Osteocyte (in vitro differentiated cells): ENCODE results near the gene HYAL2. TPM values are rescaled to one million over a fixed set of nuclear protein-coding genes. Genes with fewer than 3 reads are reported as not detected.

Experiments
- DNase-seq: peaks from one replicate; pipeline ENCODE4 v3.0.0; 2021; ENCODE audit warnings: mixed read lengths; ENCODE audit not compliant: unreplicated experiment; ENCODE audit errors: extremely low spot score
- H3K27ac Mint-ChIP-seq: one replicate; pipeline ENCODE4 v1.8.0; 2021; ENCODE audit warnings: mild to moderate bottlenecking, mixed read lengths; ENCODE audit not compliant: unreplicated experiment
- H3K27me3 Mint-ChIP-seq: one replicate; pipeline ENCODE4 v1.8.0; 2021; ENCODE audit warnings: mixed read lengths; ENCODE audit not compliant: unreplicated experiment
- H3K36me3 Mint-ChIP-seq: one replicate; pipeline ENCODE4 v1.8.0; 2021; ENCODE audit warnings: mixed read lengths; ENCODE audit not compliant: unreplicated experiment
- H3K4me1 Mint-ChIP-seq: one replicate; pipeline ENCODE4 v1.8.0; 2021; ENCODE audit warnings: mixed read lengths; ENCODE audit not compliant: unreplicated experiment
- H3K4me3 Mint-ChIP-seq: one replicate; pipeline ENCODE4 v1.8.0; 2021; ENCODE audit warnings: mild to moderate bottlenecking, moderate library complexity, mixed read lengths; ENCODE audit not compliant: unreplicated experiment
- H3K9me3 Mint-ChIP-seq: one replicate; pipeline ENCODE4 v1.8.0; 2021; ENCODE audit warnings: mixed read lengths; ENCODE audit not compliant: unreplicated experiment
- CTCF ChIP-seq: fragments of 200-600 bp; sonication (generic); IDR thresholded peaks from 2 replicates; pipeline ENCODE4 v1.5.0; 2021; ENCODE audit warnings: antibody characterized with exemption, mild to moderate bottlenecking, moderate library complexity
- total RNA-seq: library from RNA; stranded (reverse); gene quantifications from 2 replicates; pipeline ENCODE4 v1.2.1, GENCODE V29; 2021

HYAL2 gene
- total RNA-seq, 1 donor from 2014 or later: 37.0 TPM

GRCh38 chr3:50293079-50293801 is 29.3 kb downstream of the HYAL2 start:
- H3K27ac Mint-ChIP-seq: peak overlapping the region; percentile 98

GRCh38 chr3:50292159-50293078 is 30.1 kb downstream of the HYAL2 start, which contains the start of gene IFRD2:
TSS of gene IFRD2 (minus strand) at chr3:50292429. CDS start at chr3:50292274, 155 bp downstream.
- Mint-ChIP-seq H3K4me3 (peak within 1 kb of the TSS; percentile 73), H3K27me3 (no peaks in the 10 kb centered on the region), H3K4me1 (peaks cover 14% of the 10 kb centered on the region), H3K9me3 (no peaks in the 10 kb centered on the region), H3K36me3 (peaks cover 3% of the 10 kb centered on the region), H3K27ac (peak within 1 kb of the TSS; percentile 98)
- peak; percentile 98 for DNase-seq
- TF ChIP-seq CTCF: no peak

More at GRCh38 chr3:50293079-50293801, 29.3 kb downstream of the HYAL2 start:
- DNase-seq: no peak
- no peak for TF ChIP-seq CTCF
- peak overlapping the region; percentile 73 for H3K4me3 Mint-ChIP-seq
- peaks cover 3% of the 10 kb centered on the region for H3K36me3 Mint-ChIP-seq
- peaks cover 17% of the 10 kb centered on the region for H3K4me1 Mint-ChIP-seq
- H3K9me3 Mint-ChIP-seq: no peaks in the 10 kb centered on the region
- H3K27me3 Mint-ChIP-seq: no peaks in the 10 kb centered on the region

GRCh38 chr3:50290161-50290641 is 32.3 kb downstream of the HYAL2 start:
- TF ChIP-seq CTCF: no peak
- Mint-ChIP-seq H3K9me3 (no peaks in the 10 kb centered on the region), H3K36me3 (peaks cover 3% of the 10 kb centered on the region), H3K4me3 (no peak overlapping the region), H3K4me1 (peaks cover 14% of the 10 kb centered on the region), H3K27ac (no peak overlapping the region), H3K27me3 (no peaks in the 10 kb centered on the region)
- DNase-seq: no peak

GRCh38 chr3:50289130-50289529 is 33.4 kb downstream of the HYAL2 start:
- Mint-ChIP-seq H3K4me3 (no peak overlapping the region), H3K27ac (no peak overlapping the region), H3K4me1 (peaks cover 14% of the 10 kb centered on the region), H3K36me3 (peaks cover 3% of the 10 kb centered on the region), H3K27me3 (no peaks in the 10 kb centered on the region), H3K9me3 (no peaks in the 10 kb centered on the region)
- DNase-seq: no peak
- no peak for TF ChIP-seq CTCF
